SKM-1 (cell line): Measurements from ENCODE around the gene NUDT8.

Experiments
- DNase-seq: peaks from one replicate; lab custom pipeline; 2025; ENCODE audit not compliant: unreplicated experiment; lab: John Stamatoyannopoulos, UW

Gene NUDT8, protein sequence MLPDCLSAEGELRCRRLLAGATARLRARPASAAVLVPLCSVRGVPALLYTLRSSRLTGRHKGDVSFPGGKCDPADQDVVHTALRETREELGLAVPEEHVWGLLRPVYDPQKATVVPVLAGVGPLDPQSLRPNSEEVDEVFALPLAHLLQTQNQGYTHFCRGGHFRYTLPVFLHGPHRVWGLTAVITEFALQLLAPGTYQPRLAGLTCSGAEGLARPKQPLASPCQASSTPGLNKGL

GRCh38 chr11:67629386-67630227, at the start of gene NUDT8:
TSS of gene NUDT8 (minus strand) at chr11:67629937. CDS start at chr11:67629911, 26 bp downstream.
- DNase-seq, result peak; percentile 58

GRCh38 chr11:67675058-67675747, 45.5 kb upstream of the NUDT8 start:
- no peak for DNase-seq

GRCh38 chr11:67674442-67674871, 44.7 kb upstream of the NUDT8 start, which contains the start of gene ALDH3B2:
TSS of gene ALDH3B2 (minus strand) at chr11:67674623. CDS start at chr11:67666935, 7,688 bp downstream.
- no peak for DNase-seq

- no peak for DNase-seq
Measured at GRCh38 chr11:67673902-67674301, 44.2 kb upstream of the NUDT8 start.

GRCh38 chr11:67673358-67673757, 43.6 kb upstream of the NUDT8 start:
- DNase-seq, result no peak

DNA sequence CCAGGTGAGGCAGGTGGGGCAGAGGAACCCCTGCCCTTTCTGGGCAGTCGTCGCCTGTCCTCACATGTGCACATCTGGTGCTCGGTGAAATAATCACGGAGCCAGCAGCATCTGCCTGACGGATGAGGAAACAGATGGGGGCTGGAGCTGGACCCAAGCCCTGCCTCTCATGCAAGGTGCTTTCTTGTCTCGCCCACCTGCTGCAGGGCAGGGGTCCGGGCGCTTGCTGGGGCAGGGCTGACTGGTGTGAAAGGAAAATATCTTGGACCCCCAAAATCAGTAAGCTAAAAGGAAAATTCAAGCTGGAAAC, 41.4 kb upstream of the NUDT8 start:
- DNase-seq, result no peak

- no peak for DNase-seq
Measured at GRCh38 chr11:67670316-67671210, 40.8 kb upstream of the NUDT8 start.

GRCh38 chr11:67668192-67668551, 38.4 kb upstream of the NUDT8 start:
- no peak for DNase-seq

- no peak for DNase-seq
Measured at GRCh38 chr11:67667490-67668191, 37.9 kb upstream of the NUDT8 start.

DNA sequence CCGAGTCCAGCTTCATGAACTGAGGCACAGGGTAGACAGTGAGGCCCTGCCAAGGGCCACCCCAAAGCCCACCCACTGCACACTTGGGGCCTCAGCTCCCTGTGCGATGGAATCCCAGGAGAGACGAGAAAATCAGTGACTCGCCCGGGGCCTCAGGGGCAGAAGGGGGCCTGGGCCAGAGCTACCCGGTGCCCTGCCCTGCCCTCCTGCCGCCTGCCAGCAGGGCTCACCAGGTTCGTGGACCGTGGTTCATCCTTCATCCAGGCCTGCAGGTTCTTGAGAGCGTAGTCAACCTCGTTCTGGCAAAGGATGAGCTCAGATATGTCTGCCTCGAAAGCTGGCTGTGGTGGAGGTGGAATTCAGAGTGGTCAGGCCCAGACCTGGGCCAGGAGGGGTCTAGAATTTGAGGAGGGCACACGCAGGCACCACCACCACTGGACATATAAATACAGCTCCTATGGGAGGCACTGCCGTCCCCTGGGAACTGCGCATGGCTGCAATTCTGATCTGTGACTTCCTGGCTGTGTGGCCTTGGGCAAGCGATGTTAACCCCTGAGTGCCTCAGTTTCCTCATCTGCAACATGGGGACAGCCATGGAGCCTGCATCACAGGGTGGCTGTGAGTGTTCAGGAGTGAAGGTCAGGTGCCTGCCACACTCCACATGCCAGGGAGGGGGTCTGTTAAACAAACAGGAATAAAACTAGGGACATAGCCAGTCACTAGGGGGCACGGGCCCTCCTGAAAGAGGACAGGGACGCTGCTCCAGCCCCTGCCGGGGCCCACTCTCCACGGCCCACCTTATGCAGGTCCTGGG, 37.1 kb upstream of the NUDT8 start:
- no peak for DNase-seq

GRCh38 chr11:67666303-67666645, 36.5 kb upstream of the NUDT8 start:
- DNase-seq, result no peak

DNA sequence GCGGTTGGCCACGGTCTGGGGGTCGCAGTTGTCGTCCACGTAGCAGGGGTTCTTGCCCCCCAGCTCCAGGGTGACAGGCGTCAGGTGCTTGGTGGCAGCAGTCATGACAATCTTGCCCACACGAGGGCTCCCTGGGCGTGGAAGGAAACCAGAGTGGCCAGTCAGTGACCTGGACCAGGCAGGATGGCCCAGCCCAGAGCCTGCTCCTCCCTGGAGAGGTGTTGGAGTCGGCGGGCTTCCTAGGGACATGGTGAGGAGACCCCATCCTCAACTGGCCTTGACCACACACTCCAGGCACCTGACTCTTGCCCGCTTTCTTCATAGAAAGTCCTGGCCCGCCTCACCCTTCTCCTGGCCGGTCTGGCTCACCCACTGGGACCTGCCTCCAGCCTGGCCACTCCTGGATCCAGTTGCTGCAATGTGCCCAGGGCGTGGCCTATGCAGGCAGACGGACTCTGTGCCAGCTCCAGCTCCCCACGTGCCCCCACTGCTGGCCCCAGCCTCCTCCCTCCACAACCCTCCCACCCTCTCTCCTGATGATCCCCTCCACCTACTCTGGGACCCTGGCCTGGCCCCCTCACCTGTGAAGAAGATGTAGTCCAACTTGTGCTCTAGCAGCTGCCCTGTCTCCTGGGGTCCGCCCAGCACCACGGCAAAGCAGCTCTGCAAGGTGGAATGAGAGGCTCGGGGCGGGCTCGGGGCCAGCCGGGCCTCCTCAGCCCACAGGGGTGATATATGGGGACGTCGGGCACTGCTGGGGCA, 36.0 kb upstream of the NUDT8 start:
- no peak for DNase-seq

DNA sequence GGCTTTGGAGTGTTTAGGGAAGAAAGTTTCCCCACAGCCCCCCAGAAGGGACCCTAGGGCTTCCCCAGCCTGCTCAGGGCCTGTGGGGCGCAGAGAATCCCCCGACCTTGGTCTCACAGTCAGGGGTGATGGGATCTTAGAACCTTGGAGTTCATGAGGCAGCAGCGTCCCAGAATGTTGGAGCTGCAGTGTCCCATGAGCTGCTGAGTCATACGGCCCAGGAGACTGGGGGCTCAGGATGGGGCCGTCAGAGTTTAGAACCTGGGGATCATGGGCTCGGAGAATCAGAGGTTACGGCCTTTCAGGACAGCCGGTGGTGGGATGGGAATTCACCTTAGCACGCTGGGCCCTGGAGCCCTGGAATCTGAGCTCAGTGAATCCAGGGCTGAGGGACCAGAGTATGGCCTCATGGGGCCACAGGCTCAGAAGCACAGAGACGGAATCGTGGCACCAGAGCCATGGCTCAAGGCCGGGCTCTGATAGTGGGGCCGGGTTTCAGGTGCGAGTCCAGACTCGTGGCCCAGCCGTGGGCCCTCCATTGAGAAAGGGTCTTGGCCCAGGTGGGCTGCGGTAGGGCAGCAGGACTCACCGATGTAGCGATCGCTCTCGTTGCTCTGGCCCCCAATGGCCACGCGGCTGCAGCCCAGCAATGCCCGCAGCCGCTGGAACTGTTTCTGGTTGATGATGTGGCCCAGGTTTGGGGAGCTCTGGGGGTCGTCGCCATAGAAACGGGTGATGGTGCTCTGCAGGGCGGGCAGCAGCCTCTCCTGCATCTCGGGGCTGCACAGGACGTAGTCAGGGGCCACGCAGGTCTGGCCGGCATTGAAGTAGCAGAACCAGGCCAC, 35.2 kb upstream of the NUDT8 start:
- no peak for DNase-seq

GRCh38 chr11:67664213-67664585, 34.5 kb upstream of the NUDT8 start:
- no peak for DNase-seq

DNA sequence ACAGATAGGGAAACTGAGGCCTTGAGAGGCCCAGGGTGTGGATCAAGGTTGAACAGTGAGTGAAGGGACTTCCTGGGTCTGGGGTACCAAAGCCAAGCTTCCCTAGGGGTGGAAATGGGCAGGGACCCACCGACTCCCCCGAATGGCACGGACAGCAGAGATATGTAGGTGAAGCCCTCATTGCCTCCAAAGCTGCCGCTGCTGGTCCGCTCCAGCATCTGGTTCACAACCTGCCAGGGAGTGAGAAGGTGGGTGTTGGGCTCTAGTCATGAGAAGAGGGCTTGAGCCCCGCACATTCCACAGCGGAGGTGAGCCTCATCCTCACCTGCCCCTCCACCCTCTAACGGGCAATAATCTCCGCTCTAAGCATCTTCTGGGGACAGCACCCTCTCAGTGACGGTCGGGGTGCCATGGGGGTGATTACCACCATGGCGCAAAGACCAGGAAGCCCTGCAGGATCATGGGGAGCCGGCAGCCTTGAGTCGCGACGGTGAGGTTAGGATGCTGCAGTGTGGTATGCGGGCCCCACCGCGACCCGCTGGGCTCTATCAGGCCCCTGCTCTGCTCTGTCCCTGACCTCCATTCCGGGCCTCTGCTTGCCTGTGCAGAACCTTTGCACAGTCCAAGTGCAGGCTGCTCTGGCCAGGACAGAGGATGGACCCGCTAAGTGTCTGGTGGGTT, 33.9 kb upstream of the NUDT8 start:
- DNase-seq, result no peak

- no peak for DNase-seq
Measured at GRCh38 chr11:67662835-67663531, 33.2 kb upstream of the NUDT8 start.
